Right kidney (tissue), 1 donor: ENCODE measurements around the gene ASMTL.
"Not testable (repeated sequence)": the region's sequence is repeated elsewhere in the genome, so short reads cannot be mapped to it uniquely, and the experiment has no call there.

Source experiments
- DNase-seq: peaks from one replicate; pipeline ENCODE4 v3.0.0-alpha.2; 2016

ASMTL gene

GRCh38 chrX:1462110-1462509 lies 9.4 kb upstream of the ASMTL start:
- no peak for DNase-seq

DNA sequence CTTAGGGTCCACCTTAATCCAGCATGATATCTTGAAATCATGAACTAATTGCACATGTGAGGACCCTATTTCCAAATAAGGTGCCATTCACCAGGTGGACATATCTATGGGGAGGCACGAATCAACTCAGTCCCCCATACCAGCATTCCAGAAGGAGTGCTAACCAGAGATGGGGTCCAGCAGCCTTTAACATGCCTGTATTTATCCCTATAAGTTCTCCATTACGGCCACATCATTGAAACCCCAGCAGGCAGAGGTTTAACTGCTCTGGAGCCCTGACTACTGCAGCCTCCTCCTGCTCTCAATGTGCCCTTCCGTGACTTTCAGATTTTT lies 3.2 kb upstream of the ASMTL start:
- DNase-seq, result no peak

DNA sequence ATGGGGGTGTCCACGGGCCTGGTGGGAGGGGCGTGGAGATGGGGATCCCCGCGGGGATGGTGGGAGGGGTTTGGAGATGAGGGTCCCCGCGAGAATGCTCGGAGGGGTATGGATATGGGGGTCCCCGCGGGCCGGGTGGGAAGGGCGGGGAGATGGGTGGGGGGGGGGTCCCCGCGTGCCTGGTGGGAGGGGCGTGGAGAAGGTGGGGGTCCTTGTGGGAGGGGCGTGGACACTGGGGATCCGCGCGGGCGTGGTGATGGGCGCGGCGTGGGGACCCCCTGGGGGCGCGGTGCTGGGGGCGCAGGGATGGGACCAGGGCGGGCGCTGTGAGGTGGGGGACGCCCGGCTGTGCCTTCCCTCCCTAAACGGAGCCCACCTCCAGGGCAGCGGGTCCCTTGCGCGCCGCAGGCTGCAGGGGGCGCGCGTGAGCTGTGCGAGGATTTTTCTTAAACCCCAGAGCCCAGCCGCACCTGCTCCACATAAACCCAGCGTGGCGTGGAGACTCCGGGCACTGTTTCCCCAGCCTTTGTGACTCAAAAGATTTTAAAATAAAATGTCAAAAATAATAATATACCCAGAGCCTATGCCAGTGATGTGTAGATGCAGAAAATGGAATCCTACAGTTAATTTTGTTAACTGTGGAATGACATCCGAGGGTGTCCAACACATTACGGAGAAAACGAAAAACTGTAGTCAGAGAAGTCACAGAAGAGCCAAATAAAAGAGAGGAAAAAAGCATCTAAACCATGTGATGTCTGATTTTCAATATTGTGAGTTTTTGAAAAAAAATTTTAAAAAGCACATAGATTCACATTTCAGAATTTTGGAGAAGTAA lies 1.5 kb upstream of the ASMTL start:
- DNase-seq, result peak; percentile 84

GRCh38 chrX:1453395-1453783 lies 680 bp upstream of the ASMTL start:
- DNase-seq, result peak; percentile 62

- DNase-seq, result no peak
Observed at GRCh38 chrX:1451661-1452515, 821 bp downstream of the ASMTL start.

DNA sequence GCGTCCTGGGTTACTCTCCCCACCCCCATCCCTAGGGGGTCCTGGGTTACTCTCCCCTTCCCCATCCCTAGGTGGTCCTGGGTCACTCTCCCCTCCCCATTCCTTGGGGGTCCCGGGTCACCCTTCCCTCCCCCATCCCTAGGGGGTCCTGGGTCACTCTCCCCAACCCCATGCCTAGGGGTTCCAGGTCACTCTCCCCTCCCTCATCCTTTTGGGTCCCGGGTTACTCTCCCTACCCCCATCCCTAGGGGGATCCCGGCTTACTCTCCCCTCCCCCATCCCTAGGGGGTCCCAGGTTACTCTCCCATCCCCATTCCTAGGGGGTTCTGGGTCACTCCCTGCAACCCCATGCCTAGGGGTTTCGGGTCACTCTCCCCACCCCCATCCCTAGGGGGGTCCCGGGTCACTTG lies 1.5 kb downstream of the ASMTL start:
- DNase-seq, result no peak

GRCh38 chrX:1450361-1451161 lies 2.1 kb downstream of the ASMTL start:
- DNase-seq, result no peak

- DNase-seq, result no peak
Observed at GRCh38 chrX:1449823-1450149, 2.9 kb downstream of the ASMTL start.

DNA sequence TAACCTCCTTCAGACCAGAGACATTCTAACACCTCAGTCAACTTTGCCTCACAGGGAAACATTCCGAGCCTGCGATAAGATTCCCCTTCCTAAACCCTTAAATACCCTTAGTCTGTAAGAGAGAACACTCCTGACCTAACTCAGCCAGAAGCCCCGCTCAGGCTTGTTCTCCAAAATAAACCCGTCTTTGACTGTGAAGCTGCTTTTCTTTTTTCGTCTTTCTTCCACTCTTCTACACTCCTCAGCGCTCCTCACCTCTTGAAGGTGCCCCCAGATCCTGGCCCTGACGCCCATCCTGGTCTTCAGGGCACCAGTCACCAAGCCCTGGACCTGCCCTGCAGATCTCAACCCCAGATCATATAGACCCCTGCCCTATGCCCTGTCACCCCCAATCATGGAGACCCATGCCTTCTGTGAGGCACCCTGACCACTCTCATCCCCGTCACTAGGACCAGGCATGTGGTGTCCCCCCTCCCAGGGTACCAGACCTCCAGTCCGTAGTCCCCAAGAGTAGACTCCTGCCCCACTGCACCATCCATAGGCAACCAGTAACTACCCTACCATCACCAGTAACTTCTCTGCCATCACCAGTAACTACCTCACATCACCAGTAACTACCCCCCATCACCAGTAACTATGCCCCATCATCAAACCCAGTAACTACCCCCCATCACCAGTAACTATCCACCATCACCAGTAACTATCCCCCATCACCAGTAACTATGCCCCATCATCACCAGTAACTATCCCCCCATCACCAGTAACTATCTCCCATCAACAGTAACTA lies 3.5 kb downstream of the ASMTL start:
- no peak for DNase-seq

DNA sequence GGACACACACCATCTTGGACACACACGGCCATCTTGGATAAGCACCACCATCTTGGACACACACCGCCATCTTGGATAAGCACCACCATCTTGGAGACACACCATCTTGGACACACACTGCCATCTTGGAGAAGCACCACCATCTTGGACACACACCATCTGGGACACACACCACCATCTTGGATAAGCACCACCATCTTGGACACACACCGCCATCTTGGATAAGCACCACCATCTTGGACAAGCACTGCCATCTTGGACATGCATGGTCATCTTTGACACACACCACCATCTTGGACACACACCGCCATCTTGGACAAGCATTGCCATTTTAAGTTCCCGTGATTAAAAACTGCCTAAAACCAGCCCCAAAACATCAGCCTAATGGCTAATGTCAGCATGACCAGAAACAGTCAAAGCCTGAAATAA lies 4.1 kb downstream of the ASMTL start:
- DNase-seq, result not testable (repeated sequence)

GRCh38 chrX:1447969-1448572 lies 4.6 kb downstream of the ASMTL start:
- not testable (repeated sequence) for DNase-seq

- not testable (repeated sequence) for DNase-seq
Observed at GRCh38 chrX:1446984-1447968, 5.4 kb downstream of the ASMTL start.

GRCh38 chrX:1444561-1445500 lies 7.9 kb downstream of the ASMTL start:
- no peak for DNase-seq

DNA sequence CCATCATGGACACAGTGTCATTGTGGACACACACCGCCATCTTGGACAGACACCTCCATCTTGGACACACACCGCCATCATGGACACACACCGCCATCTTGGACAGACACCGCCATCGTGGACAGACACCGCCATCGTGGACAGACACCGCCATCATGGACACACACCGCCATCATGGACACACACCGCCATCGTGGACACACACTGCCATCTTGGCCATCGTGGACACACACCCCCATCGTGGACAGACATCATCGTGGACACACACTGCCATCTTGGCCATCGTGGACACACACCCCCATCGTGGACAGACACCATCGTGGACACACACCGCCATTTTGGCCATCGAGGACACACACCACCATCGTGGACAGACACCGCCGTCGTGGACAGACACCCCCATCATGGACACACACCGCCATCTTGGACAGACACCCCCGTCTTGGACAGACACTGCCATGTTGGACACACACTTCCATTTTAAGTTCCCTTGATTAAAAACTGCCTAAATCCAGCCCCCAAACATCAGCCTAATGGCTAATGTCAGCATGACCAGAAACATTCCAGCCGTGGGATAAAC lies 9.1 kb downstream of the ASMTL start:
- no peak for DNase-seq

DNA sequence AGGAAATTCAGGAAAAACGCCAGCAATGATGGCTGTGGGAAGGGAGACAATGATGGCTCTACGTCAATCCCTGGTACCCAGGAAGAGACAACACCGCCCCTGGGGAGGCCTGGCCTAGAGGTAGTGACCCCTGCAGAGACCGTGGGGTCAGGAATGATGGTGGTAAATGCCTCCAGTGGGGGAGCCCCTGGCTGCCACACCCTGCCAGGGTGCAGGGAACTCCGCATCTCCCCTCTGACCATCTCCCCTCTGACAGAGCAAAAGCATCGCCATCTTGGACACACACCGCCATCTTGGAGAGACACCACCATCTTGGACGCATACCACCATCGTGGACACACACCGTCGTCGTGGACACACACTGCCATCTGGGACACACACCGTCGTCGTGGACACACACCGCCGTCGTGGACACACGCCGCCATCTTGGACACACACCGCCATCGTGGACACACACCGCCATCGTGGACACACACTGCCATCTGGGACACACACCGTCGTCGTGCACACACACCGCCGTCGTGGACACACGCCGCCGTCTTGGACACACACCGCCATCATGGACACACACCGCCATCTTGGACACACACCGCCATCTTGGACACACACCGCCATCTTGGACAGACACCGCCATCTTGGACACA lies 9.9 kb downstream of the ASMTL start:
- DNase-seq, result no peak

- no peak for DNase-seq
Observed at GRCh38 chrX:1442016-1442665, 10.6 kb downstream of the ASMTL start.

DNA sequence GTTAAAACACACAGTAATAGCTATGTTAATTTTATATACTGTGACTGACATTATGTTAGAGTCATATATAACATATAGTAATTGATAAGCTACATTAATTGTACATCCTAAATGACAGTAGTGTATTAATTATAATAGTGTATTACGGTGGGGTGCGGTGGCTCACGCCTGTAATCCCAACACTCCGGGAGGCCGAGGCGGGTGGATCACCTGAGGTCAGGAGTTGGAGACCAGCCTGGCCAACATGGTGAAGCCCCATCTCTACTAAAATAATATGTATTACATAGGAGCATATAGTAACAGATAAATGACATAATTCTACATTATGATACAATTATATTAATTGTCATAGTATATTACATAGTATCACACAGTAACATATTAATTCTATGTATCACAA lies 12.2 kb downstream of the ASMTL start:
- no peak for DNase-seq
